Ishikawa (cell line): ENCODE measurements around the gene GYS2.

Experiments used
- CEBPB ChIP-seq: IDR thresholded peaks from 2 replicates; pipeline ENCODE4 v1.6.1; 2012
- CREB1 ChIP-seq: IDR thresholded peaks from 2 replicates; pipeline ENCODE4 v1.6.1; 2012; ENCODE audit warnings: low read depth
- EGR1 ChIP-seq: IDR thresholded peaks from 2 replicates; pipeline ENCODE4 v1.6.1; 2012
- EP300 ChIP-seq: IDR thresholded peaks from 2 replicates; pipeline ENCODE4 v1.6.1; 2012; ENCODE audit warnings: borderline replicate concordance
- FOXM1 ChIP-seq: IDR thresholded peaks from 2 replicates; pipeline ENCODE4 v1.6.1; 2012; ENCODE audit warnings: low read depth, borderline replicate concordance
- NFIC ChIP-seq: IDR thresholded peaks from 2 replicates; pipeline ENCODE4 v1.6.1; 2012
- RAD21 ChIP-seq: IDR thresholded peaks from 2 replicates; pipeline ENCODE4 v1.6.1; 2012; ENCODE audit warnings: low read depth
- TAF1 ChIP-seq: IDR thresholded peaks from 2 replicates; pipeline ENCODE4 v1.6.1; 2012; ENCODE audit warnings: low read depth, mild to moderate bottlenecking
- TCF12 ChIP-seq: IDR thresholded peaks from 2 replicates; pipeline ENCODE4 v1.6.1; 2012; ENCODE audit warnings: low read depth
- TEAD4 ChIP-seq: IDR thresholded peaks from 2 replicates; pipeline ENCODE4 v1.6.1; 2012
- YY1 ChIP-seq: IDR thresholded peaks from 2 replicates; pipeline ENCODE4 v1.6.1; 2012; ENCODE audit warnings: low read depth
- ZBTB7A ChIP-seq: IDR thresholded peaks from 2 replicates; pipeline ENCODE4 v1.6.1; 2012; ENCODE audit warnings: low read depth
- TF ChIP-seq, protein P1 (sequence below): IDR thresholded peaks from 2 replicates; pipeline ENCODE4 v1.6.1; 2012; ENCODE audit warnings: low read depth, mild to moderate bottlenecking
- TF ChIP-seq, protein P2 (sequence below): IDR thresholded peaks from 2 replicates; pipeline ENCODE4 v1.6.1; 2012
- TF ChIP-seq, protein P3 (sequence below): IDR thresholded peaks from 2 replicates; pipeline ENCODE4 v1.6.1; 2012

The GYS2 gene

DNA sequence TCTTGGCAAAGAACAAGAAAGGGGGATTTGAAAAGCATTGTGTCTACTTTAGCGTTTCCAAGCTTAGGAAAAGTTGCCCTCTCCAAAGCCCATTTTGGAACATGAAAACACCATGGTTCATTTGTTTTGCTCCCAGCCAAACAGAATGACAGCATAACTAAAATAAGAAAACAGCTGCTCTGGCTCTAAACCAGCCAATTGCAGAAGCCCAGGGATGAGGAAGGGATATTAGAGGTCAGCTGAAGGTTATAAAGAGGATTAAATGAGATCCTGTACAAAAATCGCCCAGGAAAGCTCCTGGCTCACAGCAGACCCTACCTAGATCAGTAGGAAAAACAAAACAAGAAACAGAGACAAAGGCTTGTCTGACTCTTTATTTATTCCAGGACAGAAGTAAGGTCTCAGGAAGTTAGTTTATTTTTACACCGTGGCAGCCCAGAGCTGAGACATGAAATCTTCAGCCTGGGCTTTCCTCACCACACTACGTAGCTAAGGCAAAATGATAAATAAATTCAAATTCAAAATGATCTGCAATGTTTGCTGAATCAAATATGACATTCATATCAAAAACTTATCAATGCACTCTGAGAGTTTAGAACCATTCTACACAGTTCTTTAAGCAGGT is 52.7 kb downstream of the GYS2 start:
- TF ChIP-seq TCF12 (no peak), TAF1 (no peak), RAD21 (no peak), ZBTB7A (no peak), CEBPB (no peak), YY1 (no peak), CREB1 (no peak), EP300 (no peak)
- TF ChIP-seq, protein P1, sequence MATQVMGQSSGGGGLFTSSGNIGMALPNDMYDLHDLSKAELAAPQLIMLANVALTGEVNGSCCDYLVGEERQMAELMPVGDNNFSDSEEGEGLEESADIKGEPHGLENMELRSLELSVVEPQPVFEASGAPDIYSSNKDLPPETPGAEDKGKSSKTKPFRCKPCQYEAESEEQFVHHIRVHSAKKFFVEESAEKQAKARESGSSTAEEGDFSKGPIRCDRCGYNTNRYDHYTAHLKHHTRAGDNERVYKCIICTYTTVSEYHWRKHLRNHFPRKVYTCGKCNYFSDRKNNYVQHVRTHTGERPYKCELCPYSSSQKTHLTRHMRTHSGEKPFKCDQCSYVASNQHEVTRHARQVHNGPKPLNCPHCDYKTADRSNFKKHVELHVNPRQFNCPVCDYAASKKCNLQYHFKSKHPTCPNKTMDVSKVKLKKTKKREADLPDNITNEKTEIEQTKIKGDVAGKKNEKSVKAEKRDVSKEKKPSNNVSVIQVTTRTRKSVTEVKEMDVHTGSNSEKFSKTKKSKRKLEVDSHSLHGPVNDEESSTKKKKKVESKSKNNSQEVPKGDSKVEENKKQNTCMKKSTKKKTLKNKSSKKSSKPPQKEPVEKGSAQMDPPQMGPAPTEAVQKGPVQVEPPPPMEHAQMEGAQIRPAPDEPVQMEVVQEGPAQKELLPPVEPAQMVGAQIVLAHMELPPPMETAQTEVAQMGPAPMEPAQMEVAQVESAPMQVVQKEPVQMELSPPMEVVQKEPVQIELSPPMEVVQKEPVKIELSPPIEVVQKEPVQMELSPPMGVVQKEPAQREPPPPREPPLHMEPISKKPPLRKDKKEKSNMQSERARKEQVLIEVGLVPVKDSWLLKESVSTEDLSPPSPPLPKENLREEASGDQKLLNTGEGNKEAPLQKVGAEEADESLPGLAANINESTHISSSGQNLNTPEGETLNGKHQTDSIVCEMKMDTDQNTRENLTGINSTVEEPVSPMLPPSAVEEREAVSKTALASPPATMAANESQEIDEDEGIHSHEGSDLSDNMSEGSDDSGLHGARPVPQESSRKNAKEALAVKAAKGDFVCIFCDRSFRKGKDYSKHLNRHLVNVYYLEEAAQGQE, result no peak
- TF ChIP-seq, protein P2, sequence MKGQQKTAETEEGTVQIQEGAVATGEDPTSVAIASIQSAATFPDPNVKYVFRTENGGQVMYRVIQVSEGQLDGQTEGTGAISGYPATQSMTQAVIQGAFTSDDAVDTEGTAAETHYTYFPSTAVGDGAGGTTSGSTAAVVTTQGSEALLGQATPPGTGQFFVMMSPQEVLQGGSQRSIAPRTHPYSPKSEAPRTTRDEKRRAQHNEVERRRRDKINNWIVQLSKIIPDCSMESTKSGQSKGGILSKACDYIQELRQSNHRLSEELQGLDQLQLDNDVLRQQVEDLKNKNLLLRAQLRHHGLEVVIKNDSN, result no peak

DNA sequence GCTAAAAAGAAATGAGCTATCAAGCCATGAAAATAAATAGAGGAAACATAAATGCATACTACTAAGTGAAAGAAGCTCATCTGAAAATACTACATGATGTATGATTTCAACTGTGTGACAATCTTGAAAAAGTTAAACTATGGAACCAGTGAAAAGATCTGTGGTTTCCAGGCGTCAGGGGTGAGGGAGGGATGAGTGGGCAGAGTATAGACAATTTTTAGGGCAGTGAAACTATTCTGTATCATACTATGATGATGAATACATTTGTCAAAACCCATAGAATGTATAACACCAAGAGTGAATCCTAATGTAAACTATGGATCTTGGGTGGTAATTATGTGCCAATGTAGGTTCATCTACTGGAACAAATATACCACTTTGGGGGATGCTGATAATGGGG is 57.2 kb downstream of the GYS2 start:
- TF ChIP-seq YY1, result no peak

DNA sequence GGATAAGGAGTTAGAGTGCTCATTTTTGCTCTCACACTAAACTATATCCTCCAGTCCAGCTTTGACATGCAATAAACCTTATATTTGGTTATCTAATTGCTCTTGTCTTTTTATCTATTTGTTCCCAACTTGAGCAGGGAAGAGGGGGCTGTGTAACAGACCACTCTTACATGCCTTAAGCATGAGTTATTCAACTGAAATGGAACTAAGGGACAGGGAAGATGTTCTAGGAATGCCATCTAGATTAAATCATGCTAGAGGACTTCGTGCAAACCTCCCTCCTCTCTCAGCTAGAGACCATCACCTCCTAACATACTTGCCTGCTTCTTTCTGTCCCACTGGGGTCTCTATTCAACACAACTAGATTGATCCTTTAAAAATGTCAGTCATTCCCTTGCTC is 57.9 kb downstream of the GYS2 start:
- TF ChIP-seq YY1 (no peak), EGR1 (no peak), ZBTB7A (no peak), EP300 (no peak), CREB1 (no peak), TAF1 (no peak), TCF12 (no peak), TEAD4 (no peak), RAD21 (no peak), CEBPB (no peak), FOXM1 (no peak), NFIC (no peak)
- TF ChIP-seq, protein P3, sequence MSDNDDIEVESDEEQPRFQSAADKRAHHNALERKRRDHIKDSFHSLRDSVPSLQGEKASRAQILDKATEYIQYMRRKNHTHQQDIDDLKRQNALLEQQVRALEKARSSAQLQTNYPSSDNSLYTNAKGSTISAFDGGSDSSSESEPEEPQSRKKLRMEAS, result no peak
- TF ChIP-seq, protein P1, result no peak
- TF ChIP-seq, protein P2, result no peak

DNA sequence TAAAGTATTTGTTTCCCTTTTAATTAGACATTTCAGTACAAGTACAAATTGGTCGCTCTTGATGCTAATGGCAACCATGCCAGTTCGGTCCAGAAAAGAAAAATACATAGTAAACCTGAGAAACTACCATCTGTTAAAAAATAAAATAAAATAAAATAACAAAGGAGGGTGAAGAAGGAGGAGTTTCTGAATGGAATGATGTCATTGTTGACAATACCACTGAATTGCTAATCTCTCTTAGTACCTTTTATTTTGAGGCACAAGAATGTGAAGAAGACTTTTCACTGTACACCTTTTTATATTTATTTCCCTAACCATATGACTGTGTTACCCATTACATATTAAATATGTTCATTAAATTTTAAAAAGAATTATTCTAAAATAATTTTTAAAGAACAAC is 59.1 kb downstream of the GYS2 start:
- TF ChIP-seq FOXM1 (no peak), TEAD4 (no peak), TCF12 (no peak), EGR1 (no peak), CREB1 (no peak), NFIC (no peak)

DNA sequence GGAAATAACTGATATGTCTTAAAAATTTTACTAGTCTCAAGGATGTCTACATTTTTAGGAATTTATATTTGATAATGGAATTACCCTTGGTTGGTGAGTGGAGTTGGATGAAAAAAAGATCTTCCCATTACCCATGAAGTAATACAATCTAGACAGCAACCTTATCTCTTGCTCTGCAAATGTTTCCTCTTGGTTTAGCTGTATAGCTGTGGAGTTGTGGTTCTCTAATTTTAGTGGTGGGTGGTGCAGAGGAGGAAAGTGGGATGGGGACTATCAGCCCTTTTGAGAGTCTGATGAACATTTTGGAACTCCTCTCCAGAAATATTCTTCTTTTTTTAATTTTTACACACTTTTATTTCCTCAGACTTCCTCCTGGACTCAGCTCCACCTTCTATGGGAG is 61.5 kb downstream of the GYS2 start:
- no peak for TF ChIP-seq FOXM1
- TF ChIP-seq ZBTB7A, result no peak
- no peak for TF ChIP-seq TCF12
- TF ChIP-seq EGR1, result no peak
- TF ChIP-seq, protein P1, result no peak
- no peak for TF ChIP-seq EP300
- no peak for TF ChIP-seq RAD21
- TF ChIP-seq NFIC, result no peak
- TF ChIP-seq, protein P3, result no peak
- TF ChIP-seq CREB1, result no peak
- TF ChIP-seq YY1, result no peak
- TF ChIP-seq TEAD4, result no peak
- TF ChIP-seq, protein P2, result no peak
- no peak for TF ChIP-seq TAF1
- no peak for TF ChIP-seq CEBPB
